Lower leg skin (tissue), 4 donors: ENCODE results near the gene EMC1. TPM values are rescaled to one million over a fixed set of nuclear protein-coding genes. Genes with fewer than 3 reads are reported as not detected.
"Not testable (repeated sequence)": the region's sequence is repeated elsewhere in the genome, so short reads cannot be mapped to it uniquely, and the experiment has no call there.

Experiments used
- DNase-seq, 2 donors: peaks; one replicate each; pipeline ENCODE4 v3.0.0-alpha.2; 2019; ENCODE audit warnings: low spot score in 2 of 2
- H3K4me3 ChIP-seq: fragments of 200-600 bp; sonication (generic); 2 replicates; pipeline ENCODE4 v1.5.1; 2017; ENCODE audit warnings: mild to moderate bottlenecking, low read depth; ENCODE audit not compliant: poor library complexity, severe bottlenecking
- CTCF ChIP-seq, 3 donors: fragments of 450-650 bp; IDR thresholded peaks; one replicate each; pipeline ENCODE4 v1.5.1; 2016; ENCODE audit warnings: antibody characterized with exemption in 3 of 3, mild to moderate bottlenecking in 3 of 3, moderate library complexity in 2 of 3
- POLR2A ChIP-seq, 2 donors: fragments of 450-650 bp; IDR thresholded peaks; one replicate each; pipeline ENCODE4 v1.6.1; 2016 to 2017; ENCODE audit warnings: antibody characterized with exemption in 2 of 2, mild to moderate bottlenecking in 1 of 2, moderate library complexity in 1 of 2
- WGBS, 2 donors: methylation state at CpG; one replicate each; pipeline ENCODE4 v1.1.5; 2018; 5-methylcytosine and 5-hydroxymethylcytosine counted together
- intact Hi-C: fragments of 100-400 bp; cut with DNase I; formaldehyde crosslinking; loops from one replicate; pipeline ENCODE4 v1.15.0; 2023; ENCODE audit warnings: low total_unique reads
- total RNA-seq, 4 donors: library from RNA; depleted of rRNA; stranded (reverse); fragments of >200 nt; gene quantifications; one replicate each; pipeline ENCODE4 v1.1.0, GENCODE V29; 2016

Gene EMC1
- total RNA-seq, 4 donors from 2014 or later, result 26.7 to 31.8 (median 30.2) TPM

- TF ChIP-seq CTCF (IDR thresholded peaks at IDR 0.05) (no peak), POLR2A (IDR thresholded peaks at IDR 0.05) (no peak)
- DNase-seq, result peak in 1 of 2 donors; percentile 29
- H3K4me3 ChIP-seq, result no peak overlapping the region
- intact Hi-C loops, result no loop called here
These were observed 18.8 kb downstream of the EMC1 start for GRCh38 chr1:19232524-19232846.

- 88% methylated on average over 16 of the region's 16 CpGs for WGBS, 2 donors
- intact Hi-C loops, H3K4me3 ChIP-seq: not testable (repeated sequence)
- peak in 1 of 2 donors; percentile 76 for DNase-seq
These were observed 19.4 kb downstream of the EMC1 start for GRCh38 chr1:19231736-19232523.

- peak in 1 of 2 donors; percentile 43 for DNase-seq
- H3K4me3 ChIP-seq, result no peak overlapping the region
- WGBS, 2 donors, result 85 to 91% methylated on average over 6 of the region's 6 CpGs
- no peak for TF ChIP-seq POLR2A (IDR thresholded peaks at IDR 0.05)
- intact Hi-C loops, result no loop called here
These were observed 21.4 kb downstream of the EMC1 start for GRCh38 chr1:19229828-19230325.

GRCh38 chr1:19229229-19229628 is 22.1 kb downstream of the EMC1 start:
- peak in 1 of 2 donors; percentile 60 for DNase-seq
- TF ChIP-seq POLR2A (IDR thresholded peaks at IDR 0.05) (no peak), CTCF (IDR thresholded peaks at IDR 0.05) (no peak)
- intact Hi-C loops, result no loop called here
- 64 to 71% methylated on average over 3 of the region's 3 CpGs for WGBS, 2 donors
- H3K4me3 ChIP-seq, result no peak overlapping the region

- intact Hi-C loops, result no loop called here
- H3K4me3 ChIP-seq, result no peak overlapping the region
- TF ChIP-seq CTCF (IDR thresholded peaks at IDR 0.05) (no peak), POLR2A (IDR thresholded peaks at IDR 0.05) (no peak)
- WGBS, 2 donors, result 83 to 86% methylated on average over 15 of the region's 15 CpGs
- peak in 1 of 2 donors; percentile 36 for DNase-seq
These were observed 28.1 kb downstream of the EMC1 start for GRCh38 chr1:19222979-19223824.

GRCh38 chr1:19222573-19222972 is 28.8 kb downstream of the EMC1 start:
- TF ChIP-seq CTCF (IDR thresholded peaks at IDR 0.05) (no peak), POLR2A (IDR thresholded peaks at IDR 0.05) (no peak)
- intact Hi-C loops, result no loop called here
- WGBS, 2 donors, result 95% methylated on average over 11 of the region's 11 CpGs
- peak in 1 of 2 donors; percentile 64 for DNase-seq
- H3K4me3 ChIP-seq, result no peak overlapping the region
